ENCODE results near the gene HDAC4.
A peak's percentile ranks its signal among the peaks of the same experiment; 100 is the strongest.

Gene HDAC4

DNA sequence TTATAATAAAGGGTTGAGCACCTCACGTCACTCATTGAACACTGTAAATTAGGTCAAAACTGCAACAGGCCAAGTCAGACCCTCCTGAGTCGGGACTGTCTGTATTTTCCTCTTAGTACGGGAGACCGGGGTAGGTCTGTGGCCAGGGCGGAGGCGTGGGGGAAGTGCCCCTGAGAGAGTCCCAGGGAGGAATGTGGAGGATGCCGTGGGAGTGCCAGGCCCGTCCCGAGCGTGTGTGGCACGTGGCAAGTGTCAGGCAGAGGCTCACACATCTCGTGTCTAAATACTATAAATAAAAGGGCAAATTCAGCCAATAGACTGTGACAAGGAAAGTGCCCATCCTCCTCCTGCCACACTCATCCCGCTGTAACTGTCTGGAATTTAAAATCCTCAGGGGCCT, 6.3 kb upstream of the HDAC4 start:
- H3K4me1 Mint-ChIP-seq: peaks cover 9% of the 10 kb centered on the region
- no peak overlapping the region for H3K4me3 Mint-ChIP-seq
- no peak overlapping the region for H3K27ac Mint-ChIP-seq
- DNase-seq (no peak), ATAC-seq (no peak)
- peaks cover 0 to 6% of the 10 kb centered on the region in 2 donors for H3K9me3 Mint-ChIP-seq
- H3K27me3 Mint-ChIP-seq: peaks cover 33% of the 10 kb centered on the region

GRCh38 chr2:239406316-239406995, 5.6 kb upstream of the HDAC4 start:
- no peak overlapping the region for H3K4me3 Mint-ChIP-seq
- peaks cover 13% of the 10 kb centered on the region for H3K4me1 Mint-ChIP-seq
- peaks cover 0 to 6% of the 10 kb centered on the region in 2 donors for H3K9me3 Mint-ChIP-seq
- H3K27ac Mint-ChIP-seq: no peak overlapping the region
- DNase-seq (no peak), ATAC-seq (no peak)
- H3K27me3 Mint-ChIP-seq: peaks cover 33% of the 10 kb centered on the region

DNA sequence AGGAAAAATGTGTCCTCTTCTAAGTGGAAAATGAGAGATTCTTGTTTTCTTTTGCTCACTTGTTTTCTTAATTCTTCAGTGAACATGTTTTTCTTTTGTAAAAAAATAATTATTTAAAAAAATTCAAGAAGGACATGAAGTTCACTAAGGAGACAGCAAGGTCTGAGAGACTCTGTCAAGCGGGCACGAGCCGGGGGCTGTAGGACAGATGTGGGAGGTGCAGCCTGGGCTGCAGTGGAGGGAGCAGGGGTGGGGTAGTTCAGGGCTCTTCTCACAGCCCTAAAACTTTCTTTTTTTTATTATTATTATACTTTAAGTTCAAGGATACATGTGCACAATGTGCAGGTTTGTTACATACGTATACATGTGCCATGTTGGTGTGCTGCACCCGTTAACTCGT, 4.3 kb upstream of the HDAC4 start:
- peaks cover 0 to 6% of the 10 kb centered on the region in 2 donors for H3K9me3 Mint-ChIP-seq

DNA sequence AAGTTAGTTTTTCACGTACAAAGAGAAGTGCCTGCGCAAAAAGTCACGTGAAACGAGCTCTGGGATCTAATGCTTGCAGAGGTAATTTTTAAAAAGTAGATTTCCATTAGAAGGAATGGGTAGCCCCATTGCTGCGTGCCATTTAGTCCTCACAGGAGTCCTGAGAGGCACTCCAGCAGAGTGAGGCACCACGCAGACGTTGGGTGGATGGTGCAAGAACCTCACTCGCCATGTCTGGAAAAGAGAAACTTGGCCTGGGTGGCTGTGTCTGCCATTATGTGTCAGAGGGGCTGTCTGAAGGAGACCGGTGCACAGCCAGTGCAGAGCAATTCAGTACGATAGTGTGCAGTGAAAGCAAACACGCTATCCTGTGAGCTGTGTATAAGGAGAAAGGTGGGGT, 1.8 kb upstream of the HDAC4 start:
- peak overlapping the region; percentile 95 for H3K4me3 Mint-ChIP-seq
- DNase-seq: no peak
- H3K27me3 Mint-ChIP-seq: peaks cover 25% of the 10 kb centered on the region
- H3K9me3 Mint-ChIP-seq: peaks cover 0 to 6% of the 10 kb centered on the region in 2 donors
- no peak for ATAC-seq
- H3K4me1 Mint-ChIP-seq: peaks cover 34% of the 10 kb centered on the region
- peak overlapping the region in 1 of 2 donors; percentile 42 for H3K27ac Mint-ChIP-seq

More for the DNA sequence above, 4.3 kb upstream of the HDAC4 start:
- H3K4me3 Mint-ChIP-seq: no peak overlapping the region
- ATAC-seq: no peak
- H3K27me3 Mint-ChIP-seq: peaks cover 30% of the 10 kb centered on the region
- peaks cover 13% of the 10 kb centered on the region for H3K4me1 Mint-ChIP-seq
- no peak overlapping the region for H3K27ac Mint-ChIP-seq
- DNase-seq: no peak

- H3K27ac Mint-ChIP-seq: peak overlapping the region; percentile 99 to 100
- no peak for DNase-seq
These were observed 1.0 kb upstream of the HDAC4 start for GRCh38 chr2:239401881-239402233.

GRCh38 chr2:239401067-239401880, 454 bp upstream of the HDAC4 start:
- H3K4me3 Mint-ChIP-seq: peak overlapping the region; percentile 95
- peaks cover 47% of the 10 kb centered on the region for H3K4me1 Mint-ChIP-seq
- peak; percentile 94 for ATAC-seq
- peaks cover 20% of the 10 kb centered on the region for H3K27me3 Mint-ChIP-seq
- H3K9me3 Mint-ChIP-seq: peaks cover 0 to 6% of the 10 kb centered on the region in 2 donors
- peak overlapping the region; percentile 99 to 100 for H3K27ac Mint-ChIP-seq
- DNase-seq: peak; percentile 99

More at GRCh38 chr2:239401881-239402233, 1.0 kb upstream of the HDAC4 start:
- ATAC-seq: peak; percentile 23
- H3K4me1 Mint-ChIP-seq: peaks cover 42% of the 10 kb centered on the region
- peaks cover 0 to 6% of the 10 kb centered on the region in 2 donors for H3K9me3 Mint-ChIP-seq
- peaks cover 25% of the 10 kb centered on the region for H3K27me3 Mint-ChIP-seq
- peak overlapping the region; percentile 95 for H3K4me3 Mint-ChIP-seq

DNA sequence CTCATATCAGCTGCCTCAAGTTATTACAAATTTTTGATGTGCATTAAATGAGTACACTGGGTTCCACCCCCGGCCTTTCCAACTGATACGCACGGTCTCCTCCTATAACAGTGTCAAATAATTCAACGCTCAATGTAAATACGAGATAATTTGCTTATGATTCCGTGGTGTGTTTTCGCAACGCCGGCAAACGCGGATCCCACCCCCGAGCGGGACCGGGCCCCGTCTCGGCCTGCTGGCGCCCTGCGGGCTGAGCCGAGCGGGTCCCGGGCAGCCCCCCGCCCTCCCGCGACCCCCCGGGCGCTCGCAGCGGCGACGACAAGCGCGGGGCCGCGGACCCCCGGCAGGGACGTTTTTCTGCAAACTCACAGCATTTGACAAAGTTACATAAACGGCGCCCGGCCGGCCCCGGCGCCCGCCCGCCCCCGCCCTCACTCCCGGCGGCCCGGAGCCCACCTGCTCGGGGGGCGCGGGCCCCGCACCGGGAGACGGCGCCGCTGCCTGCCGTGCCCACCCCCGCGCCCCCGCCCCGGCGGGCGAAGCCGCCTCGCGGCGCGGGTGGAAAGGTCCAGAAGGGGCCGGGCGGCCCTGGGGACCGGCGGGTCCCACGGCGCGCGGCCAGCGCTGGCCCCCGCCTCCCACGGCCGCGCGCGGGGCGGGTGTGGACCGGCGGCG, 762 bp downstream of the HDAC4 start:
- H3K27ac Mint-ChIP-seq: peak overlapping the region; percentile 88 to 98
- peaks cover 0 to 6% of the 10 kb centered on the region in 2 donors for H3K9me3 Mint-ChIP-seq
- DNase-seq (peak in 1 of 2 donors; percentile 35), ATAC-seq (no peak)
- H3K4me3 Mint-ChIP-seq: peak overlapping the region; percentile 92 to 95
- H3K4me1 Mint-ChIP-seq: peaks cover 52% of the 10 kb centered on the region
- H3K27me3 Mint-ChIP-seq: peaks cover 12% of the 10 kb centered on the region

- ATAC-seq: no peak
- peak overlapping the region; percentile 88 to 98 for H3K27ac Mint-ChIP-seq
- H3K4me1 Mint-ChIP-seq: peaks cover 58% of the 10 kb centered on the region
- peaks cover 9% of the 10 kb centered on the region for H3K27me3 Mint-ChIP-seq
- DNase-seq: peak; percentile 30 to 41
- peaks cover 0 to 6% of the 10 kb centered on the region in 2 donors for H3K9me3 Mint-ChIP-seq
- peak overlapping the region; percentile 92 to 95 for H3K4me3 Mint-ChIP-seq
These were observed 1.3 kb downstream of the HDAC4 start for GRCh38 chr2:239399433-239399920.

DNA sequence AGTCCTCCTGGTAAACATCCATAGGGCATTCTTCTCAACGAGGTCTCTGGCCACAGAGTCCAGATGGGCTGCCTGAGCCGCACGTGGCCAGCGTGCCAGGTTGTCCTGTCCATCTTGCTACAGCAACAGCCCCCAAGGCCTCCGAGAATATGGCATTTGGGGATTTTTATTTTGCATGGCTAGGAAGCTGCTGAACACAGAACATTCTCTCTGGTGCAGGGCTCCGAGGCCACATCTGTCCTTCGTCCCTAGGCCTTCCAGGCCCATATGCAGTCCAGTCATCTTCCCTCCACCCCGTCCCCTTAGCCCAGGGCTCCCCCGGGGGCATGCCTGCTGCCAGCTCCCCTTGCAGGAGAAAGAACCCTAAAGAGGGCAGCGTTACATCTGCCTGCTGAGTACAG, 2.3 kb downstream of the HDAC4 start:
- Mint-ChIP-seq H3K4me1 (peaks cover 67% of the 10 kb centered on the region), H3K4me3 (peak overlapping the region in 1 of 2 donors; percentile 5), H3K27me3 (no peaks in the 10 kb centered on the region), H3K27ac (no peak overlapping the region), H3K9me3 (no peaks in the 10 kb centered on the region)
- no peak for DNase-seq
- ATAC-seq: no peak

GRCh38 chr2:239397931-239398471, 2.8 kb downstream of the HDAC4 start:
- no peak for DNase-seq
- Mint-ChIP-seq H3K27ac (no peak overlapping the region), H3K4me3 (peak overlapping the region in 1 of 2 donors; percentile 26), H3K4me1 (peaks cover 72% of the 10 kb centered on the region), H3K27me3 (no peaks in the 10 kb centered on the region), H3K9me3 (no peaks in the 10 kb centered on the region)
- no peak for ATAC-seq

GRCh38 chr2:239396881-239397681, 3.7 kb downstream of the HDAC4 start:
- Mint-ChIP-seq H3K4me3 (no peak overlapping the region), H3K27me3 (no peaks in the 10 kb centered on the region), H3K4me1 (peaks cover 65% of the 10 kb centered on the region), H3K27ac (no peak overlapping the region), H3K9me3 (no peaks in the 10 kb centered on the region)
- DNase-seq: peak in 1 of 2 donors; percentile 56
- no peak for ATAC-seq

DNA sequence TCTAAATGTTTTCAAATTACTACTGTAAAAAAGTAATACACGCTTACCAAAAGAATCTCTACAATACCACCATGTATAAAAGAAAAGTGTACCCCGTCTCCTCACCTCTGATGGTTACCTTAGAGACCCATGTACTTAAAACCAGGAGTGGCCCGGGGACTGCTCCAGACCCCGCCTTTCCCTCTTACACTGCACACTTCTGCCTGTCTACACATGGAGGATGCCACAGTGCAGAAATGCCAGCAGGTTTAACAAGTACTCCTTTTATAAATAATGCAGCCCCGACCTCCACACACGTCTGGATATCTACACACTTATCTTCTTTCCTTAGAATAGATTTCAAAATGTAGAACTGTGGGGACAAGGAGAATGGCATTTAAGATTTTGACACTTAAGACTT, 5.3 kb downstream of the HDAC4 start:
- H3K9me3 Mint-ChIP-seq: no peaks in the 10 kb centered on the region
- H3K27me3 Mint-ChIP-seq: no peaks in the 10 kb centered on the region
- peaks cover 70% of the 10 kb centered on the region for H3K4me1 Mint-ChIP-seq
- DNase-seq (no peak), ATAC-seq (no peak)
- H3K27ac Mint-ChIP-seq: no peak overlapping the region
- no peak overlapping the region for H3K4me3 Mint-ChIP-seq

GRCh38 chr2:239394978-239395377, 5.8 kb downstream of the HDAC4 start:
- H3K27me3 Mint-ChIP-seq: no peaks in the 10 kb centered on the region
- ATAC-seq (no peak), DNase-seq (no peak)
- H3K4me3 Mint-ChIP-seq: no peak overlapping the region
- no peaks in the 10 kb centered on the region for H3K9me3 Mint-ChIP-seq
- H3K27ac Mint-ChIP-seq: no peak overlapping the region
- peaks cover 70% of the 10 kb centered on the region for H3K4me1 Mint-ChIP-seq

- ATAC-seq (no peak), DNase-seq (no peak)
- H3K4me3 Mint-ChIP-seq: no peak overlapping the region
- peaks cover 67% of the 10 kb centered on the region for H3K4me1 Mint-ChIP-seq
- no peaks in the 10 kb centered on the region for H3K9me3 Mint-ChIP-seq
- no peak overlapping the region for H3K27ac Mint-ChIP-seq
- no peaks in the 10 kb centered on the region for H3K27me3 Mint-ChIP-seq
These were observed 6.4 kb downstream of the HDAC4 start for GRCh38 chr2:239394346-239394945.

Data from stimulated activated naive CD8-positive, alpha-beta T cell treated with anti-CD3 and anti-CD28 coated beads, Interleukin-15, amount 100 ng/mL, for 72 hours (primary cell).